Right renal pelvis (tissue), 4 donors: Measurements from ENCODE around the gene RIPK1. TPM values are rescaled to one million over a fixed set of nuclear protein-coding genes. Genes with fewer than 3 reads are reported as not detected.

Experiments
- DNase-seq, 4 donors: peaks; one replicate each; pipeline ENCODE4 v3.0.0-alpha.2; 2013; ENCODE audit warnings: low read depth in 4 of 4, low spot score in 3 of 4, missing footprints in 1 of 4
- polyA plus RNA-seq, 4 donors: library from polyadenylated mRNA; unstranded; fragments of 120-200 nt; gene quantifications; one replicate each; pipeline ENCODE4 v1.2.1, GENCODE V29; 2013; ENCODE audit not compliant: insufficient read length in 4 of 4

The RIPK1 gene
- polyA plus RNA-seq, 4 donors, result 23.5 to 28.6 (median 26.9) TPM

DNA sequence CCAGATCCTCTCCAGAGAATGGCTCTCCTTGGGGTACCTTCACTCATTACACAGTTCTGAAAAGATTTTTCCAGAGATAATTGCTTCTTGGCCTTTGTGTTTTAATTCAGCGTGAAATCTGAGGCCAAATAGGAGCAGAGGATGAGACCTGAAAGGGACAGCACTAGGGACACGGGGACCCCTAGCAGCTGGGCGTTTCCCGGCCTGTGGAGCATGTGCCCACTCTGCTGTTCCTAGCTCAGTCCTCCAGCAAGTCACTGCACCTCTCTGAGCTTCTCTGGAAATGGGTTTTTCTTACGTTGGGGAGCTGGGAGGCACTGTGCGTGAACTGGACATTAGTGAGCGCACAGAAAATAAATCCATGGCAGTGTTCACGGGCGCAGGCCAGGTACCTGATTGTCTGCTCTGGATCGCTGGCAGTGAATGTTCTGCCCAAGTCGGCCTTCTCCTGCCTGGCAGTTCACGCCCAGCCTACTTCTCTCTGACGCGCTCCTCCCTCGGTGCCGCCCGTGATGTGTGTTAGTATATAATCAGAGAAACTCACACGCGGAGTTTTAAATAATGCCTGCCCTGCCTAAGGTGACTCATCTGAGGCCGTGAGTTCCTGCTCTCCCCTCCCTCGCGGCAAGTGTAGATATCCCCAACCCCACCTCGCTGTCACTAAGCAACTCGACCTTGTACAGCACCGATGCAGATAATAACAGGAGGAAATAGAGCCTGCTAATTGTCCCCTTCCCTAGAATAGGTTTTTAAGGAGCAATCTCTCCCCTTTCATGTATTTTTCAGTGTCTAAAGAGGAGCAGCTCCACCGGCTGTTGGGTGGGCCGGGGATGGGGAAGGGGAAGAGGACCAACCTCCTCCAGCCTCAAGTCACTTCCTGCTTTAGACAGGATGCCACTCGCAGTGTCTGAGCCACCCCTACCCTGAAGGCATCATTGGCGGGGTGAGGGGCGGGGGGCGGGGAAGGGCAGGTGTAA lies 91.8 kb downstream of the RIPK1 start:
- no peak for DNase-seq

DNA sequence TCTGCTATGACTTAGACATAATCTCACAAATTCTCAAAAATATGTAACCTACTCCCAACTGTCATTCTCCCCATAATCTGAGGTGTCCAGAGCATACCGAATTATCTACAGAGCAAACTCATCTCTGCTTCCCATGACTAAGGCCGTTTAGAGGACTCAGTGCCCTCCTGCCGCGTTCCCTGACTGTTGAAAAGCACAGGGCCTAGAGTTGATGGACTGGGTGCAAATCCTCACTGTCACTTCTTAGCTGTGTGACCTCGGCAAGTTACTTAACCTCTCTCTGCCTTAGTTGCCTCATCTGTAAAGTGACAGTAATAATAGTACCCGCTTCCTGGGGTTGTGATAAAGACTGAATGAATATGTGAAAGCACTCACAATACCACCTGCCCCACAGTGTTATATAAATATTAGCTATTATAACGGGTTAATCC lies 93.8 kb downstream of the RIPK1 start:
- no peak for DNase-seq

DNA sequence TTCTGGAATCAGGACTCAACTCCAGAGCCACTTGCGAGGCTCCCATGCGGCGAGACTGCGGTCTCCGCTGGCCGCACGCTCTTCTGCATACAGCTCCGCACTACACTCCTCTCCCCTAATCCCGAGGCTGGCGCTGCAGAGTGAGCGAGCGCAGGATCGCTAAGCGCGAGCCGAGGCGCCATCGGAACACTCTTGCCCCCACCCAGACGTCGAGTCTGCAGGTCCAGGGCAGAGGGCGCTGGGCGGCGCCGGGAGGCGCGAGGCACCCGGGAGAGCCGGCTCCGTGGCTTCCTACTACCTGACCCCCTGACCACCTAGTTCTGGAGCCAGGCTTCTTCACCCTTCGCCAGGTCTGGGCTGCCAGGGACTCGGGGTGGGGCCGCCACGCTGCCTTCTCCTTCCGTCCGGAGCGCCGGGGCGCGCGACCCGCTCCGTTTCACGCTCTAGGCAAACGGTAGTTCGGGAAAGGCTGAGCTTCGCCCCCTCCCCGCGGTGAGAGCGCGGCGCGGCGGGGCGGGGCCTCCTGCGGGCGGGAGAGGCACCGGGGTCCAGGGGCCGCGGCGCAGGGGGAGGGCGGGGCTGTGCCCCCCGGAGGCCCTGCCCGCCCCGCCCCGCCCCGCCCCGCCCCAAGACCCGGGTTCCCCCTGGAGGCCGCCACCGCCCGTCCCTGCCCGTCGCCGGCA lies 94.4 kb downstream of the RIPK1 start:
- DNase-seq, result peak in 2 of 4 donors; percentile 53 to 69

- DNase-seq, result no peak
These were observed 94.9 kb downstream of the RIPK1 start for GRCh38 chr6:3163248-3163594.

DNA sequence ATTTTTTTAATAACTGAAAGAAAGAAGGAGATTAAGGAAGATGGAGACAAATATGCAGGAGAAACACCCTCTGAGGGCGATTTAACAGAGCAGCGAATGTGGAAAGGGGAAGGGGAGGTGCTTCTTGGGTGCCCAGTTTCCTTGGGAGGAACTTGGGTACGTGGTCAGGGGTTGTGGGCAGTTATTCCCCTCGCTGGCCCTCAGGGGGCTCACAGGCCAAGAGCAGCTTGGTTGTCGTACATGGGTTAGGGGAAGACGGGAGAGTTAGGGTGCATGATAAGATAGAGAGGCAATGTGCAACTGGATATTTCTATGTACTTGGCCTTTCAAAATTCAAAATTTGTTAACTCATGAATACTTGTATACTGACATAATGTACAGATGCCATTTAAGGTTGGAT lies 96.1 kb downstream of the RIPK1 start:
- DNase-seq, result no peak

Other genes starting within 250 kb of the RIPK1 start
- 10 to 100 TPM; 17.9 to 23.4 (median 21.8) TPM for gene SERPINB1, start 226.6 kb upstream of the RIPK1 start, polyA plus RNA-seq
- gene SERPINB9, start 165.2 kb upstream of the RIPK1 start, polyA plus RNA-seq, result 10 to 100 TPM; 10.5 to 16.1 (median 15.6) TPM
- gene SERPINB6, start 96.9 kb upstream of the RIPK1 start, polyA plus RNA-seq, result 10 to 100 TPM; 83.0 to 97.4 (median 84.7) TPM
- 10 to 100 TPM; 52.2 to 88.3 (median 67.8) TPM for gene NQO2, start 68.6 kb upstream of the RIPK1 start, polyA plus RNA-seq
- 10 to 100 TPM; 54.6 to 71.9 (median 67.3) TPM for gene BPHL, start 50.2 kb downstream of the RIPK1 start, polyA plus RNA-seq
- 10 to 100 TPM; 45.8 to 78.6 (median 59.0) TPM for gene TUBB2A, start 89.0 kb downstream of the RIPK1 start, polyA plus RNA-seq
- 100 to 1,000 TPM; 102 to 141 (median 121) TPM for gene TUBB2B, start 159.2 kb downstream of the RIPK1 start, polyA plus RNA-seq
- 10 to 100 TPM; 15.2 to 18.8 (median 17.1) TPM for gene PSMG4, start 190.5 kb downstream of the RIPK1 start, polyA plus RNA-seq